KMS-11 (cell line): ENCODE measurements around the gene KIF26B.

ENCODE experiments used
- H2AFZ ChIP-seq: fragments of 200-600 bp; sonication (generic); 2 replicates; pipeline ENCODE4 v1.6.1; 2016; ENCODE audit warnings: antibody characterized with exemption, mixed run types, low read depth
- H3K27ac ChIP-seq: fragments of 200-600 bp; sonication (generic); 2 replicates; pipeline ENCODE4 v1.6.1; 2016; ENCODE audit warnings: mild to moderate bottlenecking, mixed run types
- H3K27me3 ChIP-seq: fragments of 200-600 bp; sonication (generic); 2 replicates; pipeline ENCODE4 v1.6.1; 2017; ENCODE audit warnings: mild to moderate bottlenecking, low read depth, mixed run types, moderate library complexity; ENCODE audit not compliant: insufficient read depth
- H3K36me3 ChIP-seq: fragments of 200-600 bp; sonication (generic); 2 replicates; pipeline ENCODE4 v1.6.1; 2017; ENCODE audit warnings: mild to moderate bottlenecking, mixed run types; ENCODE audit not compliant: insufficient read depth
- H3K4me1 ChIP-seq: fragments of 200-600 bp; sonication (generic); 2 replicates; pipeline ENCODE4 v1.6.1; 2016; ENCODE audit warnings: mild to moderate bottlenecking, low read depth, mixed run types; ENCODE audit not compliant: poor library complexity, severe bottlenecking
- H3K4me2 ChIP-seq: fragments of 200-600 bp; sonication (generic); 2 replicates; pipeline ENCODE4 v1.7.0; 2016; ENCODE audit warnings: mild to moderate bottlenecking, mixed run types
- H3K4me3 ChIP-seq: fragments of 200-600 bp; sonication (generic); IDR thresholded peaks from 2 replicates; pipeline ENCODE4 v1.6.1; 2017; ENCODE audit warnings: low read depth, low read length, mixed read lengths; ENCODE audit not compliant: insufficient read depth
- H3K79me2 ChIP-seq: fragments of 200-600 bp; sonication (generic); 2 replicates; pipeline ENCODE4 v1.6.1; 2016; ENCODE audit warnings: low read depth, mixed run types; ENCODE audit not compliant: insufficient read depth
- H3K9ac ChIP-seq: fragments of 200-600 bp; sonication (generic); 2 replicates; pipeline ENCODE4 v1.6.1; 2016; ENCODE audit warnings: mild to moderate bottlenecking, mixed run types
- H4K20me1 ChIP-seq: fragments of 200-600 bp; sonication (generic); 2 replicates; pipeline ENCODE4 v1.6.1; 2016; ENCODE audit warnings: mild to moderate bottlenecking, mixed run types; ENCODE audit not compliant: insufficient read depth
- TF ChIP-seq, protein P1 (sequence below): fragments of 200-600 bp; sonication (generic); conservative IDR thresholded peaks from 2 replicates; pipeline ENCODE4 v1.6.1; 2017; ENCODE audit warnings: low read depth, mild to moderate bottlenecking, antibody characterized with exemption, low read length, moderate library complexity, mixed read lengths

KIF26B gene

DNA sequence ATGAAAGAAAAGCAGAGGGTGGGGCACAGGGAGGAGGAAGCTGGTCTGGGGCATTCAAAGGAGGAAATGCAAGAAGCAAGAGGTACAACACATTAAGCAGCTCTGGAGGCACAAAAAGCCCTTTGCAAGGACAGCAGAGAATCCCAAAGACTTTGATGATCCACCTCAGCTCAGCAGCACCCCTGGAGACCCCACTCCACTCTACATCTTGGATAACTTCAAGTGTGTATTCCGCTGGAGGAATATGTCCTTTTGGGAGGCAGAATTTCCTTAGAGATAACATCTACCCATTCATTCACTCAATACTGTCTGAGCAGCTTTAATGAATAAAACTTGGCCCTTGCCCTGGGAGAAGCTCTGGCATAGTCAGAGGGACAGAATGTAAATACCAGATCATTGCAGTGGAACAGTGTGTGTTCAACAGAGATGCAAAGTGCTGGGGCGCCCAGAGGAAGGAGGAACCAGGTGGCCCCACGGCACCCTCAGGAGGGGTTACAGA is 599.7 kb downstream of the KIF26B start:
- Histone ChIP-seq H2AFZ (no peak overlapping the region), H3K4me1 (no peaks in the 10 kb centered on the region), H3K4me3 (no peak overlapping the region), H3K9ac (no peak overlapping the region), H3K36me3 (no peaks in the 10 kb centered on the region), H4K20me1 (no peaks in the 10 kb centered on the region), H3K79me2 (no peaks in the 10 kb centered on the region), H3K27ac (no peak overlapping the region), H3K4me2 (no peak overlapping the region), H3K27me3 (no peaks in the 10 kb centered on the region)
- TF ChIP-seq, protein P1, sequence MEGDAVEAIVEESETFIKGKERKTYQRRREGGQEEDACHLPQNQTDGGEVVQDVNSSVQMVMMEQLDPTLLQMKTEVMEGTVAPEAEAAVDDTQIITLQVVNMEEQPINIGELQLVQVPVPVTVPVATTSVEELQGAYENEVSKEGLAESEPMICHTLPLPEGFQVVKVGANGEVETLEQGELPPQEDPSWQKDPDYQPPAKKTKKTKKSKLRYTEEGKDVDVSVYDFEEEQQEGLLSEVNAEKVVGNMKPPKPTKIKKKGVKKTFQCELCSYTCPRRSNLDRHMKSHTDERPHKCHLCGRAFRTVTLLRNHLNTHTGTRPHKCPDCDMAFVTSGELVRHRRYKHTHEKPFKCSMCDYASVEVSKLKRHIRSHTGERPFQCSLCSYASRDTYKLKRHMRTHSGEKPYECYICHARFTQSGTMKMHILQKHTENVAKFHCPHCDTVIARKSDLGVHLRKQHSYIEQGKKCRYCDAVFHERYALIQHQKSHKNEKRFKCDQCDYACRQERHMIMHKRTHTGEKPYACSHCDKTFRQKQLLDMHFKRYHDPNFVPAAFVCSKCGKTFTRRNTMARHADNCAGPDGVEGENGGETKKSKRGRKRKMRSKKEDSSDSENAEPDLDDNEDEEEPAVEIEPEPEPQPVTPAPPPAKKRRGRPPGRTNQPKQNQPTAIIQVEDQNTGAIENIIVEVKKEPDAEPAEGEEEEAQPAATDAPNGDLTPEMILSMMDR, result no peak
